ENCODE measurements around the gene NCAN. TPM values are rescaled to one million over a fixed set of nuclear protein-coding genes. Genes with fewer than 3 reads are reported as not detected.

Gene NCAN
- total RNA-seq, 1 donor from 2014 or later = 0.14 TPM

DNA sequence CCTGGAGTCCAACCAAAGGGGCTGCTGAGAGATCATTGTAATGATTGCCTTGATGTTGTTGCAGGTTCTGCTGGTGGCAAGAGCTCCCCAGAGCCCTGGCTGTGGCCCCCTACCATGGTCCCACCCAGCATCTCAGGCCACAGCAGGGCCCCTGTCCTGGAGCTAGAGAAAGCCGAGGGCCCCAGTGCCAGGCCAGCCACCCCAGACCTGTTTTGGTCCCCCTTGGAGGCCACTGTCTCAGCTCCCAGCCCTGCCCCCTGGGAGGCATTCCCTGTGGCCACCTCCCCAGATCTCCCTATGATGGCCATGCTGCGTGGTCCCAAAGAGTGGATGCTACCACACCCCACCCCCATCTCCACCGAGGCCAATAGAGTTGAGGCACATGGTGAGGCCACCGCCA, 15.5 kb downstream of the NCAN start:
- Histone ChIP-seq H3K27ac (ENCODE audit: low read depth, low read length) (no peak overlapping the region), H3K4me3 (ENCODE audit: insufficient read depth, low read depth, low read length) (no peak overlapping the region), H3K79me2 (ENCODE audit: insufficient read depth, low read length) (no peaks in the 10 kb centered on the region), H2AFZ (ENCODE audit: low read depth, low read length) (no peak overlapping the region), H3K9ac (ENCODE audit: low read length) (no peak overlapping the region), H3K27me3 (ENCODE audit: insufficient read depth, low read length) (peaks cover 6% of the 10 kb centered on the region), H3K9me3 (ENCODE audit: insufficient read depth, low read depth, low read length) (no peaks in the 10 kb centered on the region), H3K4me1 (ENCODE audit: insufficient read depth, low read length) (no peaks in the 10 kb centered on the region), H3K36me3 (ENCODE audit: insufficient read depth, low read length) (no peaks in the 10 kb centered on the region), H3K4me2 (ENCODE audit: low read length) (no peak overlapping the region), H4K20me1 (ENCODE audit: insufficient read depth, low read length) (no peaks in the 10 kb centered on the region)
- H3K9me3 Mint-ChIP-seq (ENCODE audit: unreplicated experiment) = peaks cover 7% of the 10 kb centered on the region
- no peaks in the 10 kb centered on the region for H3K36me3 Mint-ChIP-seq (ENCODE audit: low read depth, unreplicated experiment)
- peaks cover 58% of the 10 kb centered on the region for H3K27me3 Mint-ChIP-seq (ENCODE audit: low read depth, unreplicated experiment)
- no peak for DNase-seq (ENCODE audit: low read depth)
- TF ChIP-seq, protein P1, sequence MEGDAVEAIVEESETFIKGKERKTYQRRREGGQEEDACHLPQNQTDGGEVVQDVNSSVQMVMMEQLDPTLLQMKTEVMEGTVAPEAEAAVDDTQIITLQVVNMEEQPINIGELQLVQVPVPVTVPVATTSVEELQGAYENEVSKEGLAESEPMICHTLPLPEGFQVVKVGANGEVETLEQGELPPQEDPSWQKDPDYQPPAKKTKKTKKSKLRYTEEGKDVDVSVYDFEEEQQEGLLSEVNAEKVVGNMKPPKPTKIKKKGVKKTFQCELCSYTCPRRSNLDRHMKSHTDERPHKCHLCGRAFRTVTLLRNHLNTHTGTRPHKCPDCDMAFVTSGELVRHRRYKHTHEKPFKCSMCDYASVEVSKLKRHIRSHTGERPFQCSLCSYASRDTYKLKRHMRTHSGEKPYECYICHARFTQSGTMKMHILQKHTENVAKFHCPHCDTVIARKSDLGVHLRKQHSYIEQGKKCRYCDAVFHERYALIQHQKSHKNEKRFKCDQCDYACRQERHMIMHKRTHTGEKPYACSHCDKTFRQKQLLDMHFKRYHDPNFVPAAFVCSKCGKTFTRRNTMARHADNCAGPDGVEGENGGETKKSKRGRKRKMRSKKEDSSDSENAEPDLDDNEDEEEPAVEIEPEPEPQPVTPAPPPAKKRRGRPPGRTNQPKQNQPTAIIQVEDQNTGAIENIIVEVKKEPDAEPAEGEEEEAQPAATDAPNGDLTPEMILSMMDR (IDR thresholded peaks at IDR 0.05; ENCODE audit: insufficient read depth, low read depth, low read length) = no peak
- no peak for TF ChIP-seq EZH2 (IDR thresholded peaks at IDR 0.05; ENCODE audit: insufficient read depth, low read length)
- no peaks in the 10 kb centered on the region for H3K4me1 Mint-ChIP-seq (ENCODE audit: low read depth, unreplicated experiment)
- no peak overlapping the region for H3K4me3 Mint-ChIP-seq (ENCODE audit: unreplicated experiment)
- no peak overlapping the region for H3K27ac Mint-ChIP-seq (ENCODE audit: unreplicated experiment)
- no peak for FAIRE-seq

DNA sequence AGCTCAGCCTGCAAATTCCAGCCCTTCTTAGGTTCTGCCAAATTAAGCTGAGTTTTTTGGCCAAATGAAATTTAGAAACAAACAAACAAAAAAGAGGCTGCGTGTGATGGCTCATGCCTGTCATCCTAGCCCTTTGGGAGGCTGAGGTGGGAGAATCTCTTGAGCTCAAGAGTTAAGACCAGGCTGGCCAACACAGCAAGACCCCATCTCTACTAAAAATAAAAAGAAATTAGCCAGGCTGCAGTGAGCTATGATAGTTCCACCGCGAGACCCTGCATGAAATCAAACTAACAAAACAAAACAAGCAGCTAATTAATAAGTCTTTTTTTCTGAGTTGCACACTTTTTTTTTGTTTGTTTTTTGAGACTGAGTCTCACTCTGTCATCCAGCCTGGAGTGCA, 17.9 kb downstream of the NCAN start:
- peaks cover 11% of the 10 kb centered on the region for H3K9me3 ChIP-seq (ENCODE audit: insufficient read depth, low read depth, low read length)
- no peaks in the 10 kb centered on the region for H3K79me2 ChIP-seq (ENCODE audit: insufficient read depth, low read length)
- Mint-ChIP-seq H3K4me1 (ENCODE audit: low read depth, unreplicated experiment) (no peaks in the 10 kb centered on the region), H3K9me3 (ENCODE audit: unreplicated experiment) (peaks cover 18% of the 10 kb centered on the region), H3K36me3 (ENCODE audit: low read depth, unreplicated experiment) (peaks cover 3% of the 10 kb centered on the region), H3K4me3 (ENCODE audit: unreplicated experiment) (no peak overlapping the region), H3K27me3 (ENCODE audit: low read depth, unreplicated experiment) (peaks cover 42% of the 10 kb centered on the region), H3K27ac (ENCODE audit: unreplicated experiment) (no peak overlapping the region)
- H3K4me3 ChIP-seq (ENCODE audit: insufficient read depth, low read depth, low read length) = no peak overlapping the region
- H3K4me2 ChIP-seq (ENCODE audit: low read length) = no peak overlapping the region
- FAIRE-seq = no peak
- H3K27me3 ChIP-seq (ENCODE audit: insufficient read depth, low read length) = peaks cover 6% of the 10 kb centered on the region
- DNase-seq (ENCODE audit: low read depth) = no peak
- no peak overlapping the region for H3K27ac ChIP-seq (ENCODE audit: low read depth, low read length)
- no peaks in the 10 kb centered on the region for H3K4me1 ChIP-seq (ENCODE audit: insufficient read depth, low read length)
- H4K20me1 ChIP-seq (ENCODE audit: insufficient read depth, low read length) = no peaks in the 10 kb centered on the region
- no peak overlapping the region for H2AFZ ChIP-seq (ENCODE audit: low read depth, low read length)
- no peaks in the 10 kb centered on the region for H3K36me3 ChIP-seq (ENCODE audit: insufficient read depth, low read length)
- H3K9ac ChIP-seq (ENCODE audit: low read length) = no peak overlapping the region
- TF ChIP-seq EZH2 (IDR thresholded peaks at IDR 0.05; ENCODE audit: insufficient read depth, low read length) = no peak
- TF ChIP-seq, protein P1 (IDR thresholded peaks at IDR 0.05; ENCODE audit: insufficient read depth, low read depth, low read length) = no peak

DNA sequence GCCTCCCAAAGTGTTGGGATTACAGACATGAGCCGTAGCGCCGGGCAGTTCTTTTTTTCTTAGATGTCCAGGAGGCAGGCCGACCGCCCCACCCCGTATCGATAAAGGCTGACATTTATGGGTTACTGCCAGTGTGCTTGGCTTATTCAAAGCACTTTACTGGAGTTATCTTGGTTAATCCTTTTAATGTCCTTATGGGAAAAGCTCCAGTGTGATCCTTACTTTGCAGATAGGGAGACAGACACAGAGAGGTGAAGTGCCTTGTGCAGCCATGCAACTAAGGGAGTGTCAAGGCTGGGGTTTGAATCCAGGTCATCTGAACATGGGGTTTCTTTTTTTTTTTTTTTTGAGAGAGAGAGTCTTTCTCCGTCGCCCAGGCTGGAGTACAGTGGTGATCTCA, 19.2 kb downstream of the NCAN start:
- Histone ChIP-seq H3K4me3 (ENCODE audit: insufficient read depth, low read depth, low read length) (no peak overlapping the region), H3K4me2 (ENCODE audit: low read length) (no peak overlapping the region), H3K36me3 (ENCODE audit: insufficient read depth, low read length) (no peaks in the 10 kb centered on the region), H2AFZ (ENCODE audit: low read depth, low read length) (no peak overlapping the region), H3K9me3 (ENCODE audit: insufficient read depth, low read depth, low read length) (peaks cover 15% of the 10 kb centered on the region), H4K20me1 (ENCODE audit: insufficient read depth, low read length) (no peaks in the 10 kb centered on the region), H3K27ac (ENCODE audit: low read depth, low read length) (no peak overlapping the region), H3K27me3 (ENCODE audit: insufficient read depth, low read length) (peaks cover 4% of the 10 kb centered on the region), H3K79me2 (ENCODE audit: insufficient read depth, low read length) (no peaks in the 10 kb centered on the region), H3K9ac (ENCODE audit: low read length) (no peak overlapping the region), H3K4me1 (ENCODE audit: insufficient read depth, low read length) (no peaks in the 10 kb centered on the region)
- FAIRE-seq (no peak), DNase-seq (ENCODE audit: low read depth) (no peak)
- Mint-ChIP-seq H3K36me3 (ENCODE audit: low read depth, unreplicated experiment) (peaks cover 4% of the 10 kb centered on the region), H3K27me3 (ENCODE audit: low read depth, unreplicated experiment) (peaks cover 34% of the 10 kb centered on the region), H3K4me3 (ENCODE audit: unreplicated experiment) (no peak overlapping the region), H3K4me1 (ENCODE audit: low read depth, unreplicated experiment) (no peaks in the 10 kb centered on the region), H3K9me3 (ENCODE audit: unreplicated experiment) (peaks cover 19% of the 10 kb centered on the region), H3K27ac (ENCODE audit: unreplicated experiment) (no peak overlapping the region)
- no peak for TF ChIP-seq EZH2 (IDR thresholded peaks at IDR 0.05; ENCODE audit: insufficient read depth, low read length)
- TF ChIP-seq, protein P1 (IDR thresholded peaks at IDR 0.05; ENCODE audit: insufficient read depth, low read depth, low read length) = no peak

Measured in astrocyte (in vitro differentiated cells and primary cell).